ENCODE data around the gene RBM38. TPM values are rescaled to one million over a fixed set of nuclear protein-coding genes. Genes with fewer than 3 reads are reported as not detected.
"Not testable (repeated sequence)": the region's sequence is repeated elsewhere in the genome, so short reads cannot be mapped to it uniquely, and the experiment has no call there.

Gene RBM38
- total RNA-seq, 1 donor from 2014 or later: 24.1 TPM

DNA sequence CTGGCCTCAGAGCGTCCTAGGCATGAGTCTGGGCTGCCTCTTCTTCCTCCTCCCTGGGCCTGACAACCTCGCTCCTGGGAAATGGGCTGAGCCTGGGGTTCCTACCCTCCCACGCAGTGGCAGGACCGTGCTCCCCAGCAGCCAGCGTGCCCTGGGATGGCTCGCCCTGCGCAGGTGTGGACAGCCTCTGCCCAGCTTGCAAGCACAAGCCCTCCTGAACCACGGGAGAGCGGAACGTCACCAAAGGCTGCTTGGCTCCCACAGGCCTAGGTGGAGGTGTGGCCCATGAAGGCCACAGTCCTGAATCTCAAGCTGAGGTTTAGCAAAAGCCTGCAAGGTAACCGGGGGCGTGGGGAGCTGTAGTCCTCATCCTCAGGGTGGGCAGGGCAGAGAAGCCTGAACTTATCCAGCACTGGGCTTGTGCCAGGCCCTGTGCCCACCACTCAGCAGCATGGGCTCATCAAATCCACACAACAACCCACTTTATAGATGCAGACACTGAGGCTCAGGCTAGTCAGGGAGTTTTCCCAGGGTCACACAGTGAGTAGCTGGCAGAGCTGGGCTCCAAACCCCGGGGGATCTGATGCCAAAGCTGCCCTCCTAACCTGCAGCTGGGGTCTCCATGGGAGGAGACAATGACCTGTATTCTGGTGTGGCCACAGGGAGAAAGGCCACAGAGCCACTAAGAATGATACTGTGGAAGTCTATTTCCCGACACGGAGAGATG lies 25.3 kb downstream of the RBM38 start:
- Mint-ChIP-seq H3K27ac (no peak overlapping the region), H3K36me3 (ENCODE audit: insufficient read depth) (no peaks in the 10 kb centered on the region), H3K4me1 (ENCODE audit: low read depth) (no peaks in the 10 kb centered on the region), H3K27me3 (peaks cover 3% of the 10 kb centered on the region), H3K4me3 (ENCODE audit: low read depth) (no peak overlapping the region), H3K9me3 (ENCODE audit: low read depth) (no peaks in the 10 kb centered on the region)
- no peak for DNase-seq (ENCODE audit: low spot score, unreplicated experiment)
- TF ChIP-seq, protein P1, sequence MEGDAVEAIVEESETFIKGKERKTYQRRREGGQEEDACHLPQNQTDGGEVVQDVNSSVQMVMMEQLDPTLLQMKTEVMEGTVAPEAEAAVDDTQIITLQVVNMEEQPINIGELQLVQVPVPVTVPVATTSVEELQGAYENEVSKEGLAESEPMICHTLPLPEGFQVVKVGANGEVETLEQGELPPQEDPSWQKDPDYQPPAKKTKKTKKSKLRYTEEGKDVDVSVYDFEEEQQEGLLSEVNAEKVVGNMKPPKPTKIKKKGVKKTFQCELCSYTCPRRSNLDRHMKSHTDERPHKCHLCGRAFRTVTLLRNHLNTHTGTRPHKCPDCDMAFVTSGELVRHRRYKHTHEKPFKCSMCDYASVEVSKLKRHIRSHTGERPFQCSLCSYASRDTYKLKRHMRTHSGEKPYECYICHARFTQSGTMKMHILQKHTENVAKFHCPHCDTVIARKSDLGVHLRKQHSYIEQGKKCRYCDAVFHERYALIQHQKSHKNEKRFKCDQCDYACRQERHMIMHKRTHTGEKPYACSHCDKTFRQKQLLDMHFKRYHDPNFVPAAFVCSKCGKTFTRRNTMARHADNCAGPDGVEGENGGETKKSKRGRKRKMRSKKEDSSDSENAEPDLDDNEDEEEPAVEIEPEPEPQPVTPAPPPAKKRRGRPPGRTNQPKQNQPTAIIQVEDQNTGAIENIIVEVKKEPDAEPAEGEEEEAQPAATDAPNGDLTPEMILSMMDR (IDR thresholded peaks at IDR 0.05; ENCODE audit: unreplicated experiment): no peak

DNA sequence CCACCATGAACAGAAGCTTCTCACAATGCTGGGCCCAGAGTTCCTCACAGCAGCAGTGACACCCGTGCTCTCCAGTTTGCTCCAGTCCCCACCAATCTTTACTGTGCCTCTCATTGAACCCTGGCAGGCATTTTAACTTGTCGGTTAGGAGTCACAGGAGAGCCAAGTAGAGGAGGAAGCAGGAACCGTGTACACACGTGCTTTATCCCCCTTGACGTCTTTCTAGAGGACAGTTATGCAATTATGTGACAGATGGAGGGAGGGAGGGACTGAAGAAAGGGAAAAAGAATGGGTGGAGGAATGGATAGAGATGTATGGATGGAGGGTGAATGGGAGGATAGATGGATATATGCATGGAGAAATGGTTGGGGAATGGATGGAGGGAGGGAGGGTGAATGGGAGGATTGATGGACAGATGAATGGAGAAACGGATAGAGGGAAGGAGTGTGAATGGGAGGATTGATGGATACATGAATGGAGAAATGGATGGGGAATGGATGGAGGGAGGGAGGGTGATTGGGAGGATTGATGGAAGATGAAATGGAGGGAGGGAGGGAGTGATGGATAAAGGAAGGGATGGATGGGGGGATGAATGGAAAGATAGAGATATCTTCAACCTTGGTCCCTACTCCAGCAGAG lies 26.0 kb downstream of the RBM38 start:
- no peak for DNase-seq (ENCODE audit: low spot score, unreplicated experiment)
- H3K27me3 Mint-ChIP-seq: peaks cover 7% of the 10 kb centered on the region
- TF ChIP-seq, protein P1 (IDR thresholded peaks at IDR 0.05; ENCODE audit: unreplicated experiment): no peak
- H3K4me3 Mint-ChIP-seq (ENCODE audit: low read depth): no peak overlapping the region
- H3K36me3 Mint-ChIP-seq (ENCODE audit: insufficient read depth): no peaks in the 10 kb centered on the region
- H3K27ac Mint-ChIP-seq: no peak overlapping the region
- no peaks in the 10 kb centered on the region for H3K4me1 Mint-ChIP-seq (ENCODE audit: low read depth)
- no peaks in the 10 kb centered on the region for H3K9me3 Mint-ChIP-seq (ENCODE audit: low read depth)

DNA sequence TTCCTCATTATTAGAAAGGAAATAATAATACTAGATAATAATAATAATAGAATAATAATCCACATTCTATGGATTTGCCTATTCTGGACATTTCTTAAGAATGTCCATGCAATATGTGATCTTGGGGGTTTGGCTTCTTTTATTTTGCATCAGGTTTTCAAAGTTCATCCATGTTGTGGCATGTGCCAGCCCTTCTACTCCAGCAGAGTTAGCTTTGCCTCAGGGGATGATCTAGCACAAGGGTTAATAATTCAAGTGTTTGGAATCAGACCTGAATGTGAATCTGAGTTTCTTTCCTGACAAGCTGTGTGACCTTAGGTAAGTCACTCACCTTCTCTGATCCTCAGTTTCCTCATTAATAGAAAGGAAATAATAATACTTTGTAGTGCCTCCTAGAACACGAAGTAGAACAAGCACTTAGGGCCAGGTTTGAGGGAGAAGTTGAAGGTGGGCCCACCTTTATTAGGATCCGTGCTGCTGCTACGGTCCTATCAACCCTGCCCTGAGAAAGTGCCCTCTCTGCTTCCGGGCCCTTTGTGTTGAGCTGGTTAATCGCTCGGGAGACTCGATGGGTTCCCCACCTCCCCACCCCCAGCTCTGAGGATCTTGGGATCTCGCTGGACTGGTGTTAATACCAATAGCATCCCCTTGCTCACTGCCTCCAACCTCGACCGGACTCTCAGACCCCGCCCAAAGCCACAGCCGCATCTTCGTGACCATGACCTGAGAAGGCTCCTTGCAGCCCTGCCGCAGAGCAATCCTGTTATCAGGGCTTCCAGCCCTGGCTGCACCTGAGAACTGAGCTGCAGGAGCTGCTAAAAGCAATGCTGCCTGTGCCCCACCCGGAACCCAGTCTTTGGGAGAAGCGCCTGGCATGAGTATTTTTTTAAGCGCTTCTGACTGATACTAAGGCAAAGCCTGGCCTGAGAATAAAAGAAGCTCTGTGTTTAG lies 26.9 kb downstream of the RBM38 start:
- no peaks in the 10 kb centered on the region for H3K4me1 Mint-ChIP-seq (ENCODE audit: low read depth)
- no peak overlapping the region for H3K4me3 Mint-ChIP-seq (ENCODE audit: low read depth)
- H3K9me3 Mint-ChIP-seq (ENCODE audit: low read depth): no peaks in the 10 kb centered on the region
- H3K27me3 Mint-ChIP-seq: peaks cover 7% of the 10 kb centered on the region
- DNase-seq (ENCODE audit: low spot score, unreplicated experiment): no peak
- H3K36me3 Mint-ChIP-seq (ENCODE audit: insufficient read depth): no peaks in the 10 kb centered on the region
- no peak overlapping the region for H3K27ac Mint-ChIP-seq
- TF ChIP-seq, protein P1 (IDR thresholded peaks at IDR 0.05; ENCODE audit: unreplicated experiment): no peak

DNA sequence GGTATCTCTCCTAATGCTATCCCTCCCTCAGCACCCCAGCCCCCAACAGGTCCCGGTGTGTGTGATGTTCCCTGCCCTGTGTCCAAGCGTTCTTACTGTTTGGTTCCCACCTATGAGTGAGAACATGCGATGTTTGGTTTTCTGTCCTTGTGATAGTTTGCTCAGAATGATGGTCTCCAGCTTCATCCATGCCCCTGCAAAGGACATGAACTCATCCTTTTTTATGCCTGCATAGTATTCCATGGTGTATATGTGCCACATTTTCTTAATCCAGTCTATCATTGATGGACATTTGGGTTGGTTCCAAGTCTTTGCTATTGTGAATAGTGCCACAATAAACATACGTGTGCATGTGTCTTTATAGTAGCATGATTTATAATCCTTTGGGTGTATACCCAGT lies 28.3 kb downstream of the RBM38 start:
- H3K36me3 Mint-ChIP-seq (ENCODE audit: insufficient read depth); H3K27ac Mint-ChIP-seq; DNase-seq (ENCODE audit: low spot score, unreplicated experiment); H3K4me3 Mint-ChIP-seq (ENCODE audit: low read depth); H3K4me1 Mint-ChIP-seq (ENCODE audit: low read depth); H3K27me3 Mint-ChIP-seq; H3K9me3 Mint-ChIP-seq (ENCODE audit: low read depth): not testable (repeated sequence)

DNA sequence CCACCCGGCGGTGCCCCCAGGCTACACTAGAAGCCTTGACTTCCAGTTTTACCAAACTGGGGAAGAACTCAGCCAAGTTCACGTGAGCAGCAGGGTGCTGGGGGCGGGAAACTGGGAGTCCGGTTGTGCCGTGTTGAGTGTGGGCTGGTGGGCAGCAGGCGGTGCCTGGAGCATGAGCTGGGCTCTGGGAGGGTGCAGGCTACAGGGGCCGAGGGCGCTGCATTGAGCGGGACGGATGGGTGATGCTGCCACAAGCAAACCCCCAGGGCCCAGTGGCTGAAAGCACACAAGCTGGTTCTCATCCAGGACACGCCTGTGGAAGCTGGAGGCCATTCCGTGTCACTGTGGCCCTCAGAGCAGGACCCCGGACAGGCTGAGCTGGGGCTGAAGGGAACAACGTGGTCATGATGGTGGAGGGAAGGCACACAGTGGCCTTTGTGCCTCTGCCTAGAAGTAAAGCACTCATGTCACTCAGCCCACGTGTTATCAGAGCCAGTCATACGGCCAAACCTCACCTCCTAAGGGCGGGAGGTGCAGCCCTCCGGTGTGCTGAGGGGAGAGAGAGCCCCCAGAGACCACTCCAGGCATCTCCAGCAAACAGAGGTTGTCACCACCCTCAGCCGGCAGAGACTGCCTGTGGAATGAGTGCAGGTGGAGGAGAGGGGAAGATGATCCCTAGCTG lies 29.5 kb downstream of the RBM38 start:
- no peak for DNase-seq (ENCODE audit: low spot score, unreplicated experiment)
- H3K4me1 Mint-ChIP-seq (ENCODE audit: low read depth): no peaks in the 10 kb centered on the region
- peaks cover 7% of the 10 kb centered on the region for H3K27me3 Mint-ChIP-seq
- H3K4me3 Mint-ChIP-seq (ENCODE audit: low read depth): no peak overlapping the region
- TF ChIP-seq, protein P1 (IDR thresholded peaks at IDR 0.05; ENCODE audit: unreplicated experiment): no peak
- no peak overlapping the region for H3K27ac Mint-ChIP-seq
- no peaks in the 10 kb centered on the region for H3K9me3 Mint-ChIP-seq (ENCODE audit: low read depth)
- H3K36me3 Mint-ChIP-seq (ENCODE audit: insufficient read depth): no peaks in the 10 kb centered on the region
